Duodenal mucosa (tissue), 2 donors: ENCODE data around the gene HOXD3.

Experiments used
- H3K27ac ChIP-seq: one replicate; pipeline ENCODE4 v1.7.0; 2013; ENCODE audit warnings: low read depth, low read length
- H3K27me3 ChIP-seq, 2 donors: one replicate each; pipeline ENCODE4 v1.7.0; 2013; ENCODE audit warnings: low read length in 2 of 2, control low read depth in 1 of 2; ENCODE audit not compliant: insufficient read depth in 2 of 2, control insufficient read depth in 1 of 2
- H3K36me3 ChIP-seq, 2 donors: one replicate each; pipeline ENCODE4 v1.7.0; 2013; ENCODE audit warnings: low read length in 2 of 2, control low read depth in 1 of 2; ENCODE audit not compliant: insufficient read depth in 2 of 2, control insufficient read depth in 1 of 2
- H3K4me1 ChIP-seq, 2 donors: one replicate each; pipeline ENCODE4 v1.7.0; 2013; ENCODE audit warnings: low read length in 2 of 2, control low read depth in 1 of 2; ENCODE audit not compliant: insufficient read depth in 2 of 2, control insufficient read depth in 1 of 2
- H3K4me3 ChIP-seq, 2 donors: one replicate each; pipeline ENCODE4 v1.7.0; 2013; ENCODE audit warnings: low read length in 2 of 2, low read depth in 1 of 2
- H3K9ac ChIP-seq, 2 donors: one replicate each; pipeline ENCODE4 v1.7.0; 2013; ENCODE audit warnings: low read length in 2 of 2, low read depth in 1 of 2
- H3K9me3 ChIP-seq, 2 donors: one replicate each; pipeline ENCODE4 v1.7.0; 2013; ENCODE audit warnings: low read length in 2 of 2, control low read depth in 1 of 2; ENCODE audit not compliant: control insufficient read depth in 1 of 2

Gene HOXD3

GRCh38 chr2:176142281-176142680 is 14.8 kb upstream of the HOXD3 start:
- Histone ChIP-seq H3K27me3 (peaks cover 72 to 90% of the 10 kb centered on the region in 2 donors), H3K27ac (no peak overlapping the region), H3K4me1 (peaks cover 0 to 5% of the 10 kb centered on the region in 2 donors), H3K4me3 (no peak overlapping the region), H3K36me3 (no peaks in the 10 kb centered on the region), H3K9me3 (no peaks in the 10 kb centered on the region), H3K9ac (no peak overlapping the region)

- Histone ChIP-seq H3K27me3 (peaks cover 68 to 92% of the 10 kb centered on the region in 2 donors), H3K4me1 (peaks cover 0 to 5% of the 10 kb centered on the region in 2 donors), H3K9ac (no peak overlapping the region), H3K4me3 (no peak overlapping the region), H3K9me3 (no peaks in the 10 kb centered on the region), H3K27ac (no peak overlapping the region), H3K36me3 (no peaks in the 10 kb centered on the region)
Measured at GRCh38 chr2:176145085-176145969, 11.8 kb upstream of the HOXD3 start.

GRCh38 chr2:176146101-176146500 is 11.0 kb upstream of the HOXD3 start:
- no peaks in the 10 kb centered on the region for H3K9me3 ChIP-seq
- H3K27me3 ChIP-seq, result peaks cover 70 to 94% of the 10 kb centered on the region in 2 donors
- H3K4me1 ChIP-seq, result no peaks in the 10 kb centered on the region
- H3K36me3 ChIP-seq, result no peaks in the 10 kb centered on the region
- no peak overlapping the region for H3K27ac ChIP-seq
- H3K9ac ChIP-seq, result no peak overlapping the region
- H3K4me3 ChIP-seq, result no peak overlapping the region

- Histone ChIP-seq H3K4me3 (no peak overlapping the region), H3K9ac (no peak overlapping the region), H3K36me3 (no peaks in the 10 kb centered on the region), H3K27me3 (peaks cover 75 to 94% of the 10 kb centered on the region in 2 donors), H3K4me1 (no peaks in the 10 kb centered on the region), H3K9me3 (no peaks in the 10 kb centered on the region), H3K27ac (no peak overlapping the region)
Measured at GRCh38 chr2:176146645-176147044, 10.5 kb upstream of the HOXD3 start.

GRCh38 chr2:176147210-176147799 is 9.8 kb upstream of the HOXD3 start:
- Histone ChIP-seq H3K27ac (no peak overlapping the region), H3K36me3 (no peaks in the 10 kb centered on the region), H3K4me3 (no peak overlapping the region), H3K9me3 (no peaks in the 10 kb centered on the region), H3K9ac (no peak overlapping the region), H3K27me3 (peaks cover 76 to 94% of the 10 kb centered on the region in 2 donors), H3K4me1 (no peaks in the 10 kb centered on the region)

- H3K4me3 ChIP-seq, result no peak overlapping the region
Measured at GRCh38 chr2:176147800-176148496, 9.2 kb upstream of the HOXD3 start.

GRCh38 chr2:176148751-176149421 is 8.2 kb upstream of the HOXD3 start:
- Histone ChIP-seq H3K9me3 (no peaks in the 10 kb centered on the region), H3K36me3 (no peaks in the 10 kb centered on the region), H3K27me3 (peaks cover 75 to 94% of the 10 kb centered on the region in 2 donors), H3K4me1 (no peaks in the 10 kb centered on the region), H3K4me3 (no peak overlapping the region), H3K27ac (no peak overlapping the region), H3K9ac (no peak overlapping the region)

More at GRCh38 chr2:176147800-176148496, 9.2 kb upstream of the HOXD3 start:
- Histone ChIP-seq H3K9ac (no peak overlapping the region), H3K27ac (no peak overlapping the region), H3K9me3 (no peaks in the 10 kb centered on the region), H3K4me1 (no peaks in the 10 kb centered on the region), H3K27me3 (peaks cover 77 to 94% of the 10 kb centered on the region in 2 donors), H3K36me3 (no peaks in the 10 kb centered on the region)

- H3K9ac ChIP-seq, result no peak overlapping the region
- no peaks in the 10 kb centered on the region for H3K4me1 ChIP-seq
- peaks cover 80 to 98% of the 10 kb centered on the region in 2 donors for H3K27me3 ChIP-seq
- H3K4me3 ChIP-seq, result no peak overlapping the region
- H3K36me3 ChIP-seq, result no peaks in the 10 kb centered on the region
- H3K27ac ChIP-seq, result no peak overlapping the region
- no peaks in the 10 kb centered on the region for H3K9me3 ChIP-seq
Measured at GRCh38 chr2:176149481-176149938, 7.6 kb upstream of the HOXD3 start.

- H3K4me1 ChIP-seq, result no peaks in the 10 kb centered on the region
- no peaks in the 10 kb centered on the region for H3K9me3 ChIP-seq
- peaks cover 81 to 98% of the 10 kb centered on the region in 2 donors for H3K27me3 ChIP-seq
Measured at GRCh38 chr2:176149939-176150583, 7.0 kb upstream of the HOXD3 start.

More at GRCh38 chr2:176149939-176150583, 7.0 kb upstream of the HOXD3 start:
- H3K4me3 ChIP-seq, result no peak overlapping the region
- H3K9ac ChIP-seq, result no peak overlapping the region
- no peak overlapping the region for H3K27ac ChIP-seq
- no peaks in the 10 kb centered on the region for H3K36me3 ChIP-seq
